Activated CD8-positive, alpha-beta T cell treated with anti-CD3 and anti-CD28 coated beads for 36 hours (primary cell): ENCODE measurements around the gene TXNRD2. TPM values are rescaled to one million over a fixed set of nuclear protein-coding genes. Genes with fewer than 3 reads are reported as not detected.

ENCODE experiments used
- ATAC-seq: fragments of 200-7000 bp; cut with Tn5 transposase; one replicate; pipeline ENCODE4 v1.10.0; 2021; ENCODE audit warnings: mild to moderate bottlenecking, moderate library complexity
- CTCF ChIA-PET: fragments of 350-600 bp; sonication (Branson Sonifier 250); formaldehyde crosslinking; loops from one replicate; lab custom pipeline; 2021; ENCODE audit warnings: antibody characterized with exemption; lab: Charles Lee
- POLR2A ChIA-PET: fragments of 350-600 bp; sonication (Branson Sonifier 250); formaldehyde crosslinking; loops from one replicate; lab custom pipeline; 2021; ENCODE audit warnings: antibody characterized with exemption; lab: Charles Lee
- DNase-seq: peaks from one replicate; pipeline ENCODE4 v3.0.0-alpha.2; 2020
- H3K27ac Mint-ChIP-seq: one replicate; pipeline ENCODE4 v1.8.0; 2021; ENCODE audit warnings: mild to moderate bottlenecking, mixed read lengths
- H3K27me3 Mint-ChIP-seq: one replicate; pipeline ENCODE4 v1.8.0; 2021; ENCODE audit warnings: mixed read lengths
- H3K36me3 Mint-ChIP-seq: one replicate; pipeline ENCODE4 v1.8.0; 2021; ENCODE audit warnings: low read depth, mixed read lengths
- H3K4me1 Mint-ChIP-seq: one replicate; pipeline ENCODE4 v1.8.0; 2021; ENCODE audit warnings: low read depth, mixed read lengths
- H3K4me3 Mint-ChIP-seq: one replicate; pipeline ENCODE4 v1.8.0; 2021; ENCODE audit warnings: mild to moderate bottlenecking, moderate library complexity, mixed read lengths
- H3K9me3 Mint-ChIP-seq: one replicate; pipeline ENCODE4 v1.8.0; 2021; ENCODE audit warnings: mixed read lengths
- intact Hi-C: fragments of 100-400 bp; cut with micrococcal nuclease; formaldehyde crosslinking; loops from one replicate; pipeline ENCODE4 v1.10.0; 2022
- total RNA-seq, 2 experiments: library from RNA; stranded (reverse); gene quantifications; one replicate each; pipeline ENCODE4 v1.2.3, GENCODE V29; 2021
- TF ChIP-seq, protein P1 (sequence below): fragments of 200-600 bp; IDR thresholded peaks from one replicate; pipeline ENCODE4 v1.8.0; 2022; ENCODE audit warnings: antibody characterized with exemption, mild to moderate bottlenecking

Gene TXNRD2
- total RNA-seq, 2 experiments from 2014 or later: 18.0 to 18.5 TPM

DNA sequence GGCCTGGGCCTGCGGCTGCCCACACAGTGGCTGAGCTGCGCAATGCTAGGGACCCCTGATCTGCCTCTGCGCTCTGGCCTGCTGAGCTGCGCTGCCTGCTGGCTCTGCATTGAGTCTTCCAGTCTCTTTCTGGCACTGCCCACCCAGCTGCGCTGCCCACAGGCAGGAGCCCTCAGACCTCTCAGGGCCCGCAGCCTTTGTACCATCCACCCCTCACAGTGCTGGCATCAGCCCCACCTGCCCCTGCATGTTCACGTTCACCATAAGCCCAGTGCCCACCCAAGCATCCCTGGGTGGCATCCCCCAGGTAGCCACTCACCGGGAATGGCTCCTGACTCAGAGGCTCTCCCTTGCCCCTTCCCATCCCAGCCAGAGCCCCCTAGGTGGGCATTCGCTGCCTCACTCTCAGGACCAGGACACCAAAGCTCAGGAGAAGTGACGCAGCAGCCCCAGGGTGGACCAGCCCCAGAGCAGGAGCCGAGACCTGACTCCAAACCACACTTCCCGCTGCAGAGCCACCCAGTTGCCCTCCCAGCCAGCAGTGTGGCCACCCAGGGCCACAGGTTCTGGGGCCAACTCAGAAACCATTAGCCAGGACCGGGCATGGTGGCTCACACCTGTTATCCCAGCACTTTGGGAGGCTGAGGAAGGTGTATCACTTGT, 21.8 kb downstream of the TXNRD2 start:
- ATAC-seq: no peak
- ChIA-PET POLR2A (no interaction called here), CTCF (interaction anchor here (1.0 to 1.3 kb wide), 3 partner anchors 10 to 190 kb away, joined by 3 to 5 read pairs (median 3); no protein-coding TSS in a partner anchor)
- Mint-ChIP-seq H3K4me3 (no peak overlapping the region), H3K27ac (no peak overlapping the region), H3K9me3 (no peaks in the 10 kb centered on the region), H3K27me3 (no peaks in the 10 kb centered on the region), H3K36me3 (peaks cover 7% of the 10 kb centered on the region), H3K4me1 (no peaks in the 10 kb centered on the region)
- DNase-seq: no peak
- TF ChIP-seq, protein P1, sequence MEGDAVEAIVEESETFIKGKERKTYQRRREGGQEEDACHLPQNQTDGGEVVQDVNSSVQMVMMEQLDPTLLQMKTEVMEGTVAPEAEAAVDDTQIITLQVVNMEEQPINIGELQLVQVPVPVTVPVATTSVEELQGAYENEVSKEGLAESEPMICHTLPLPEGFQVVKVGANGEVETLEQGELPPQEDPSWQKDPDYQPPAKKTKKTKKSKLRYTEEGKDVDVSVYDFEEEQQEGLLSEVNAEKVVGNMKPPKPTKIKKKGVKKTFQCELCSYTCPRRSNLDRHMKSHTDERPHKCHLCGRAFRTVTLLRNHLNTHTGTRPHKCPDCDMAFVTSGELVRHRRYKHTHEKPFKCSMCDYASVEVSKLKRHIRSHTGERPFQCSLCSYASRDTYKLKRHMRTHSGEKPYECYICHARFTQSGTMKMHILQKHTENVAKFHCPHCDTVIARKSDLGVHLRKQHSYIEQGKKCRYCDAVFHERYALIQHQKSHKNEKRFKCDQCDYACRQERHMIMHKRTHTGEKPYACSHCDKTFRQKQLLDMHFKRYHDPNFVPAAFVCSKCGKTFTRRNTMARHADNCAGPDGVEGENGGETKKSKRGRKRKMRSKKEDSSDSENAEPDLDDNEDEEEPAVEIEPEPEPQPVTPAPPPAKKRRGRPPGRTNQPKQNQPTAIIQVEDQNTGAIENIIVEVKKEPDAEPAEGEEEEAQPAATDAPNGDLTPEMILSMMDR: no peak
- intact Hi-C loops: no loop called here

DNA sequence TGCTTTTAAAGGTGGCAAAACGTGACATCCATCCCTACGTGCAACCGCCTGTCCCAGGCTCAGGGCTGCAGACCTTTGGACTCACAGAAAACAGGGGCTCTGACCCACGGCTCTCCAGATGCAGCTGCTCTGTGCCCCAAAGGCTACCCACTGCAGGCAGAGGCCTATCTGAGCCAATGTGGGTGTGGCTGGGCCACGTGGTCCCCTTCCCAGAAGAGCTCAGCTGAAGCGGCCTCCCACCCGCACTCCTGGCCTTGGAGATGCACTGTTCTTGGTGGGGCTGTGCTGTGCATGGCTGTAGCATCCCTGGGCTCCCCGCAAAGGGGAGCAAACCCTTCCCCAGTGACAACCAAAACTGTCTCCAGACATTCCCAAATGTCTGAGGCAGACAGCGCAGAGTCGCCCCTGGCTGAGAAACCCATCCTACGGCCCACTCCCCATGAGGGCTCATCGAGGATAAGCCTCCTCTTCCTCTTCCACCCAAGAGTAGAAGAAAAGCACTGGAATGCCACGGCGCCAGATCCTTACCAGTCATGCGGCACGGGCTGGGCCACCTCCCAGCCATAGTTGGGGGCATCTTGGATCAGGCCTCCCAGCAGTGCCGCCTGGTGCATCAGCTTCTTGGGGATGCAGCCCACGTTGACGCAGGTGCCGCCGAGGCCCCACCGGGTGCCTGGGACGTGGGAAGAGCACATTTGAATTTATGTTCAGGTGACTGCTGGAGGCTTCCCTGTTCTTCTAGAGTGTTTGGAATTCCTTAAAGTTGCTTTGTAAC, 23.1 kb downstream of the TXNRD2 start:
- TF ChIP-seq, protein P1: no peak
- Mint-ChIP-seq H3K4me3 (no peak overlapping the region), H3K27me3 (no peaks in the 10 kb centered on the region), H3K4me1 (no peaks in the 10 kb centered on the region), H3K27ac (no peak overlapping the region), H3K9me3 (no peaks in the 10 kb centered on the region), H3K36me3 (peaks cover 20% of the 10 kb centered on the region)
- POLR2A ChIA-PET: interaction anchor here (0.6 to 1.3 kb wide), 2 partner anchors 175 to 435 kb away, joined by 3 read pairs; no protein-coding TSS in a partner anchor
- ATAC-seq (no peak), DNase-seq (no peak)
- intact Hi-C loops: no loop called here
- CTCF ChIA-PET: interaction anchor here (0.6 to 1.1 kb wide), 2 partner anchors 163 to 195 kb away, joined by 3 read pairs; partner anchors contain the start of gene GP1BB

GRCh38 chr22:19917389-19918138, 24.1 kb downstream of the TXNRD2 start:
- ATAC-seq (no peak), DNase-seq (no peak)
- Mint-ChIP-seq H3K36me3 (peaks cover 23% of the 10 kb centered on the region), H3K27me3 (no peaks in the 10 kb centered on the region), H3K9me3 (no peaks in the 10 kb centered on the region), H3K4me3 (no peak overlapping the region), H3K27ac (no peak overlapping the region), H3K4me1 (no peaks in the 10 kb centered on the region)
- intact Hi-C loops: no loop called here
- POLR2A ChIA-PET: interaction anchor here (0.6 to 1.3 kb wide), 2 partner anchors 174 to 434 kb away, joined by 3 read pairs; no protein-coding TSS in a partner anchor
- TF ChIP-seq, protein P1: no peak
- CTCF ChIA-PET: interaction anchor here (1.3 kb wide), 1 partner anchor 187 kb away, joined by 4 read pairs; no protein-coding TSS in a partner anchor

DNA sequence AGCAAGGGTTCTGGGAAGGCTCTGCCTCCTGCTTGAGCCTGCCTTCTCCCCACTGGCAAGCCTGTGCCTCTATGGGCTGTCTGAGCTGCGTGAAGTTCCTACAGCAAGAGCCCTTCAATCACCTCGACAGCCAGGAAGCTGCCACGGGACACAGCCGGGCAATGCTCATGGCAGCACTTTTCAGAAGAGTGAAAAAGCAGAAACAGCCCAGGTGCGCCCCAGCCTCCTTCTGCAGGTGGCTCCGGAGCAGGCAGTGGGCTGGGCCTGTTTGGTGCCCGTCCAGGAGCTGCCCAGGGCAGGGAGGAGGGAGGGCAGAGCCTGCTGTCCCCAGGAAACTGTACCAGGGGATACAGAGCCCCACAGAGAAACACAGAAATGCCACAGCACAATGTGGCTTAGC, 24.7 kb downstream of the TXNRD2 start:
- ChIA-PET POLR2A (no interaction called here), CTCF (interaction anchor here (1.3 kb wide), 1 partner anchor 186 kb away, joined by 4 read pairs; no protein-coding TSS in a partner anchor)
- H3K4me1 Mint-ChIP-seq: no peaks in the 10 kb centered on the region
- no peak for ATAC-seq
- DNase-seq: no peak
- H3K27me3 Mint-ChIP-seq: no peaks in the 10 kb centered on the region
- peaks cover 23% of the 10 kb centered on the region for H3K36me3 Mint-ChIP-seq
- TF ChIP-seq, protein P1: no peak
- H3K9me3 Mint-ChIP-seq: no peaks in the 10 kb centered on the region
- H3K27ac Mint-ChIP-seq: no peak overlapping the region
- no peak overlapping the region for H3K4me3 Mint-ChIP-seq
- intact Hi-C loops: no loop called here
